Fibroblast of lung (primary cell): Measurements from ENCODE around the gene CYTH1.

Experiments used
- EZH2 ChIP-seq: IDR thresholded peaks from 2 replicates; pipeline ENCODE4 v1.5.1; 2012; ENCODE audit warnings: low read length, control low read depth, mild to moderate bottlenecking; ENCODE audit errors: missing control alignments
- TF ChIP-seq, protein P1 (sequence below), 2 donors: IDR thresholded peaks in 1 of 2; conservative IDR thresholded peaks in 1 of 2; 1 replicate in 1 of 2; 2 replicates in 1 of 2; pipeline ENCODE4 v1.5.1; 2011 to 2012; ENCODE audit warnings: low read length in 2 of 2, control low read depth in 1 of 2, inconsistent platforms in 1 of 2, low read depth in 1 of 2, mild to moderate bottlenecking in 1 of 2

DNA sequence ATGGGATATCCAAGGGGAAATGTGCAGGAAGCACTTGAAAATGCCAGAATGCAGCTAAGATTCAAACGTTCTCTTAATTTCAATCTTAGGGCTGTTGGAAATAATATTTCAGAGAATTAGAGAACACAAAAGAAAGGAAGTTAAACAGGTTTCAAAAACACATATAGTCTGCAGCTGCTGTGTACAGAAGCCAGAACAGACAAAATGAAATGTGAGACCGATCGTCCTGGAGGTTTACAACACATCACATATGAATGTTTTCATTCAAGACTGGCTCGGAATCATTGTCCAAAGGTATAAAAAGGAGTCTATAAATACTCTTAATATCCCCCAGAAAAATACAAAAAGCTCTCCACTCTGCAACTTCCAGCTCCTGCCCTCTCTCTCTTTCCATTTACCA lies 14.3 kb downstream of the CYTH1 start:
- TF ChIP-seq, protein P1, sequence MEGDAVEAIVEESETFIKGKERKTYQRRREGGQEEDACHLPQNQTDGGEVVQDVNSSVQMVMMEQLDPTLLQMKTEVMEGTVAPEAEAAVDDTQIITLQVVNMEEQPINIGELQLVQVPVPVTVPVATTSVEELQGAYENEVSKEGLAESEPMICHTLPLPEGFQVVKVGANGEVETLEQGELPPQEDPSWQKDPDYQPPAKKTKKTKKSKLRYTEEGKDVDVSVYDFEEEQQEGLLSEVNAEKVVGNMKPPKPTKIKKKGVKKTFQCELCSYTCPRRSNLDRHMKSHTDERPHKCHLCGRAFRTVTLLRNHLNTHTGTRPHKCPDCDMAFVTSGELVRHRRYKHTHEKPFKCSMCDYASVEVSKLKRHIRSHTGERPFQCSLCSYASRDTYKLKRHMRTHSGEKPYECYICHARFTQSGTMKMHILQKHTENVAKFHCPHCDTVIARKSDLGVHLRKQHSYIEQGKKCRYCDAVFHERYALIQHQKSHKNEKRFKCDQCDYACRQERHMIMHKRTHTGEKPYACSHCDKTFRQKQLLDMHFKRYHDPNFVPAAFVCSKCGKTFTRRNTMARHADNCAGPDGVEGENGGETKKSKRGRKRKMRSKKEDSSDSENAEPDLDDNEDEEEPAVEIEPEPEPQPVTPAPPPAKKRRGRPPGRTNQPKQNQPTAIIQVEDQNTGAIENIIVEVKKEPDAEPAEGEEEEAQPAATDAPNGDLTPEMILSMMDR (conservative IDR thresholded peaks at IDR 0.05 in 1 of 2, IDR thresholded peaks at IDR 0.05 in 1 of 2; ENCODE audit: low read depth in 1 of 2, low read length in 2 of 2): no peak
- no peak for TF ChIP-seq EZH2
